ENCODE measurements around the gene TRIM41. TPM values are rescaled to one million over a fixed set of nuclear protein-coding genes. Genes with fewer than 3 reads are reported as not detected.

TRIM41 gene
- total and polyA plus RNA-seq, 2 experiments from 2014 or later: 2.0 to 14.9 TPM

DNA sequence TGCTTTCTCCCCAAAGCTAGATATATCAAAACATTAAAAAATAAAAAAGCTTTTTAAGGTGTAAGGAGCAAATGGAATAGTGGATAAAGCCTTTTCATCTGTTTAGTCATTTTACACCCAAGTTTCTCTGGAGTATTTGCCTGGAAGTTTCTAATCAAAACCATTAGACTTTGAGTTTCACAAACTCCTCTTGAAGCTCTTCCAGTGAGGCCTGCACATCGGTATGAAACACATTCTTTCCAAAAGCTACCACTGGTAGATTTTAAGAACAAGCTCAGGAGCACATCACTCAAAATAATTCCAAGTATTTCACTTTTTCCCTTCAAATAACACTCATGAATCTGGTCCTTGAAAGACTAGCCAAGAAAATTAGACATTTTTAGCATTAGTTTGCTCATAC, 32.2 kb downstream of the TRIM41 start:
- Histone ChIP-seq H3K4me2 (peak overlapping the region; percentile 18), H3K4me3 (no peak overlapping the region), H3K27ac (no peak overlapping the region), H3K9me2 (replicated peaks; ENCODE audit: insufficient read depth) (no peaks in the 10 kb centered on the region), H3K4me1 (ENCODE audit: insufficient read depth) (peaks cover 21% of the 10 kb centered on the region), H3K36me3 (replicated peaks; ENCODE audit: insufficient read depth, low read depth) (peaks cover 3% of the 10 kb centered on the region), H4K20me1 (ENCODE audit: insufficient read depth, poor library complexity, severe bottlenecking) (peaks cover 85% of the 10 kb centered on the region), H3K27me3 (no peaks in the 10 kb centered on the region), H3K79me2 (peaks cover 100% of the 10 kb centered on the region), H3K9me3 (ENCODE audit: low read depth) (no peaks in the 10 kb centered on the region), H2AFZ (no peak overlapping the region)
- no peak for DNase-seq (ENCODE audit: low spot score)
- 95% methylated on average over 1 of the region's 1 CpG for WGBS (ENCODE audit: low lambda C conversion rate, missing lambda C conversion rate)
- TF ChIP-seq EZH2phosphoT487 (IDR thresholded peaks at IDR 0.05; ENCODE audit: low read depth, severe bottlenecking, unreplicated experiment) (no peak), EZH2 (IDR thresholded peaks at IDR 0.05; ENCODE audit: borderline replicate concordance) (no peak)
- TF ChIP-seq, protein P1, sequence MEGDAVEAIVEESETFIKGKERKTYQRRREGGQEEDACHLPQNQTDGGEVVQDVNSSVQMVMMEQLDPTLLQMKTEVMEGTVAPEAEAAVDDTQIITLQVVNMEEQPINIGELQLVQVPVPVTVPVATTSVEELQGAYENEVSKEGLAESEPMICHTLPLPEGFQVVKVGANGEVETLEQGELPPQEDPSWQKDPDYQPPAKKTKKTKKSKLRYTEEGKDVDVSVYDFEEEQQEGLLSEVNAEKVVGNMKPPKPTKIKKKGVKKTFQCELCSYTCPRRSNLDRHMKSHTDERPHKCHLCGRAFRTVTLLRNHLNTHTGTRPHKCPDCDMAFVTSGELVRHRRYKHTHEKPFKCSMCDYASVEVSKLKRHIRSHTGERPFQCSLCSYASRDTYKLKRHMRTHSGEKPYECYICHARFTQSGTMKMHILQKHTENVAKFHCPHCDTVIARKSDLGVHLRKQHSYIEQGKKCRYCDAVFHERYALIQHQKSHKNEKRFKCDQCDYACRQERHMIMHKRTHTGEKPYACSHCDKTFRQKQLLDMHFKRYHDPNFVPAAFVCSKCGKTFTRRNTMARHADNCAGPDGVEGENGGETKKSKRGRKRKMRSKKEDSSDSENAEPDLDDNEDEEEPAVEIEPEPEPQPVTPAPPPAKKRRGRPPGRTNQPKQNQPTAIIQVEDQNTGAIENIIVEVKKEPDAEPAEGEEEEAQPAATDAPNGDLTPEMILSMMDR (IDR thresholded peaks at IDR 0.05; ENCODE audit: poor library complexity): no peak

DNA sequence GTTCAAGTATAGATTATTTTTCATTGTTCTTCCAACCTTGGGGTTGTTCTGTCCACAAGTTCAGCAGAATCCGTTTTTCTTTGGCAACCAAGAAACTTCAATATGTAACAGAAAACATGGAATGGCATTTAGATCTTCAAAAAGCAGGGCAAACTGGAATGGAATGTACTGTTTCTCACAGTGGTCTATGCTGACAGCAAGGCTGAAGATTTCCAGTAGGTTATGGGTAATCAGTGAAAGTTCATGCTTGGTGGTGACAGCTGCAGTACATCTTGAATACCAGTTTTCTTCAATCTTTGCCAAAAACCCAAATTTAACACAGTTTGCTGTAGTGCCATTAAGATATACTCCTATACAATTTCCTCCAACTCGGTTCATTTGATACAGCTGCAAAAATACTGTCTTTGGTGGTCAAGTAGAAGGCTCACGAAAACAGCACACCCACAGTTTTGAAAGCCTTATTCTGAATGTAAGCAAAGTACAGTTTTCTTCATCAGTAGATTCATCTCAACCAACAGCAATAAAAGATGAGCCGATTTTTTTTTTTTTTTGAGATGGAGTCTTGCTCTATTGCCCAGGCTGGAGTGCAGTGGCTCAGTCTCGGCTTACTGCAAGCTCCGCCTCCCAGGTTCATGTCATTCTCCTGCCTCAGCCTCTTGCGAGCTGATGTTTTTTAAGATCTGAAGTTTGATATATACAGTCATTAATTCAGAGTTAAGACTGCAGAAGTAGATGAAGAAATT, 32.9 kb downstream of the TRIM41 start:
- Histone ChIP-seq H2AFZ (no peak overlapping the region), H3K9me3 (ENCODE audit: low read depth) (no peaks in the 10 kb centered on the region), H3K4me2 (peak overlapping the region; percentile 18), H3K27ac (no peak overlapping the region), H3K4me1 (ENCODE audit: insufficient read depth) (peaks cover 21% of the 10 kb centered on the region), H3K27me3 (no peaks in the 10 kb centered on the region), H3K4me3 (no peak overlapping the region), H3K36me3 (replicated peaks; ENCODE audit: insufficient read depth, low read depth) (peaks cover 3% of the 10 kb centered on the region), H4K20me1 (ENCODE audit: insufficient read depth, poor library complexity, severe bottlenecking) (peaks cover 77% of the 10 kb centered on the region), H3K9me2 (replicated peaks; ENCODE audit: insufficient read depth) (no peaks in the 10 kb centered on the region), H3K79me2 (peaks cover 96% of the 10 kb centered on the region)
- TF ChIP-seq EZH2 (IDR thresholded peaks at IDR 0.05; ENCODE audit: borderline replicate concordance) (no peak), EZH2phosphoT487 (IDR thresholded peaks at IDR 0.05; ENCODE audit: low read depth, severe bottlenecking, unreplicated experiment) (no peak)
- TF ChIP-seq, protein P1 (IDR thresholded peaks at IDR 0.05; ENCODE audit: poor library complexity): no peak
- no peak for DNase-seq (ENCODE audit: low spot score)
- 90% methylated on average over 7 of the region's 7 CpGs for WGBS (ENCODE audit: low lambda C conversion rate, missing lambda C conversion rate)

DNA sequence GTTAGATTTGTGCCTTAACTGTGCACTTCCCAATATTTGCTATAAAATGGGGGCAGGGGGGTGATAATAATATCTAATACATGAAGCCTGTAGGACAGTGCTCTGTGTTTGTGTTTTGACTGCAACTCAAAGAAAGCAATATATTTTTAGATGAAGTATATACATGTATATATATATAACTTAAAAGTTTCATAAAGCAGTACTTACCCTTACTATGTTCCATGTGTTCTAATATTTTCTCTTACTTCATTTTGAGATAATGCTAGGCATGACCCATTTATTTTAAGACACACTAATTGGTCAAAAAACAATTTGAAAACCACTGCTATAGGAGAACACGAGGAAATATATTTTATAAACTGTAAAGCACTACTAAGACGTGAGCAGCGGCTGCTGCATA, 35.5 kb downstream of the TRIM41 start:
- no peak for DNase-seq (ENCODE audit: low spot score)
- WGBS (ENCODE audit: low lambda C conversion rate, missing lambda C conversion rate): 76% methylated on average over 3 of the region's 3 CpGs
- Histone ChIP-seq H4K20me1 (ENCODE audit: insufficient read depth, poor library complexity, severe bottlenecking) (peaks cover 55% of the 10 kb centered on the region), H3K27me3 (no peaks in the 10 kb centered on the region), H3K79me2 (peaks cover 85% of the 10 kb centered on the region), H3K36me3 (replicated peaks; ENCODE audit: insufficient read depth, low read depth) (peaks cover under 1% of the 10 kb centered on the region), H3K4me2 (peak overlapping the region; percentile 91), H3K4me1 (ENCODE audit: insufficient read depth) (peaks cover 24% of the 10 kb centered on the region), H3K27ac (no peak overlapping the region), H3K9me3 (ENCODE audit: low read depth) (no peaks in the 10 kb centered on the region), H3K4me3 (peak overlapping the region; percentile 74), H3K9me2 (replicated peaks; ENCODE audit: insufficient read depth) (no peaks in the 10 kb centered on the region), H2AFZ (no peak overlapping the region)
- no peak for TF ChIP-seq EZH2phosphoT487 (IDR thresholded peaks at IDR 0.05; ENCODE audit: low read depth, severe bottlenecking, unreplicated experiment)
- no peak for TF ChIP-seq EZH2 (IDR thresholded peaks at IDR 0.05; ENCODE audit: borderline replicate concordance)
- TF ChIP-seq, protein P1 (IDR thresholded peaks at IDR 0.05; ENCODE audit: poor library complexity): no peak
